Upper lobe of right lung (tissue), 1 donor: Measurements from ENCODE around the gene RCC2. TPM values are rescaled to one million over a fixed set of nuclear protein-coding genes. Genes with fewer than 3 reads are reported as not detected.

Source experiments
- ATAC-seq: fragments of 200-7000 bp; cut with Tn5 transposase; one replicate; pipeline ENCODE4 v1.9.1; 2020; ENCODE audit warnings: mild to moderate bottlenecking, moderate library complexity
- DNase-seq: peaks from one replicate; pipeline ENCODE4 v3.0.0-alpha.2; 2020
- H3K27ac ChIP-seq: fragments of 200-600 bp; one replicate; pipeline ENCODE4 v1.8.0; 2022
- H3K27me3 ChIP-seq: fragments of 200-600 bp; one replicate; pipeline ENCODE4 v1.8.0; 2022; ENCODE audit warnings: mild to moderate bottlenecking
- H3K36me3 ChIP-seq: fragments of 200-600 bp; one replicate; pipeline ENCODE4 v1.8.0; 2022
- H3K4me1 ChIP-seq: fragments of 200-600 bp; one replicate; pipeline ENCODE4 v1.8.0; 2022
- H3K4me3 ChIP-seq: fragments of 200-600 bp; one replicate; pipeline ENCODE4 v1.8.0; 2022; ENCODE audit warnings: mild to moderate bottlenecking
- H3K9me3 ChIP-seq: fragments of 200-600 bp; one replicate; pipeline ENCODE4 v1.8.0; 2022
- CTCF ChIP-seq: fragments of 200-600 bp; IDR thresholded peaks from one replicate; pipeline ENCODE4 v1.8.0; 2022; ENCODE audit warnings: antibody characterized with exemption
- intact Hi-C: fragments of 100-400 bp; cut with DNase I; formaldehyde crosslinking; loops from one replicate; pipeline ENCODE4 v1.11.0; 2022
- total RNA-seq: library from RNA; stranded (reverse); fragmentation: NEBNext Ultra II Directional; extraction: Animal tissue kit (Norgen Biotek cat#: 25700); gene quantifications from one replicate; pipeline ENCODE4 v1.2.1, GENCODE V29; 2021
- donor health status: DM: no; HTN: yes; CAD: no; lungs with severe emphysema.

Gene RCC2
- total RNA-seq, 1 donor from 2014 or later, result 48.6 TPM

- TF ChIP-seq CTCF, result no peak
- no peaks in the 10 kb centered on the region for H3K36me3 ChIP-seq
- H3K9me3 ChIP-seq, result no peaks in the 10 kb centered on the region
- intact Hi-C loops, result no loop called here
- no peaks in the 10 kb centered on the region for H3K4me1 ChIP-seq
- peaks cover 51% of the 10 kb centered on the region for H3K27me3 ChIP-seq
- H3K27ac ChIP-seq, result no peak overlapping the region
- ATAC-seq (peak; percentile 66), DNase-seq (no peak)
- H3K4me3 ChIP-seq, result no peak overlapping the region
Observed at GRCh38 chr1:17365293-17365692, 74.2 kb downstream of the RCC2 start.

GRCh38 chr1:17363771-17364170 is 75.7 kb downstream of the RCC2 start:
- no peaks in the 10 kb centered on the region for H3K9me3 ChIP-seq
- ATAC-seq, result no peak
- H3K4me3 ChIP-seq, result no peak overlapping the region
- intact Hi-C loops, result no loop called here
- DNase-seq, result no peak
- H3K27ac ChIP-seq, result no peak overlapping the region
- H3K27me3 ChIP-seq, result peaks cover 40% of the 10 kb centered on the region
- no peaks in the 10 kb centered on the region for H3K4me1 ChIP-seq
- no peak for TF ChIP-seq CTCF
- H3K36me3 ChIP-seq, result no peaks in the 10 kb centered on the region

GRCh38 chr1:17363351-17363750 is 76.1 kb downstream of the RCC2 start:
- H3K4me1 ChIP-seq, result no peaks in the 10 kb centered on the region
- intact Hi-C loops, result no loop called here
- H3K27me3 ChIP-seq, result peaks cover 38% of the 10 kb centered on the region
- no peak for TF ChIP-seq CTCF
- H3K36me3 ChIP-seq, result no peaks in the 10 kb centered on the region
- DNase-seq, result no peak
- no peak for ATAC-seq
- no peak overlapping the region for H3K4me3 ChIP-seq
- H3K9me3 ChIP-seq, result no peaks in the 10 kb centered on the region
- H3K27ac ChIP-seq, result no peak overlapping the region

GRCh38 chr1:17361687-17362086 is 77.8 kb downstream of the RCC2 start:
- H3K4me3 ChIP-seq, result no peak overlapping the region
- TF ChIP-seq CTCF, result no peak
- H3K27ac ChIP-seq, result no peak overlapping the region
- H3K4me1 ChIP-seq, result no peaks in the 10 kb centered on the region
- peaks cover 27% of the 10 kb centered on the region for H3K27me3 ChIP-seq
- H3K36me3 ChIP-seq, result no peaks in the 10 kb centered on the region
- DNase-seq (no peak), ATAC-seq (no peak)
- intact Hi-C loops, result no loop called here
- H3K9me3 ChIP-seq, result no peaks in the 10 kb centered on the region

- Histone ChIP-seq H3K4me3 (no peak overlapping the region), H3K27ac (no peak overlapping the region), H3K36me3 (no peaks in the 10 kb centered on the region), H3K27me3 (peaks cover 18% of the 10 kb centered on the region), H3K4me1 (no peaks in the 10 kb centered on the region), H3K9me3 (no peaks in the 10 kb centered on the region)
- DNase-seq (no peak), ATAC-seq (no peak)
- TF ChIP-seq CTCF, result no peak
- intact Hi-C loops, result no loop called here
Observed at GRCh38 chr1:17360272-17360956, 79.1 kb downstream of the RCC2 start.

GRCh38 chr1:17359808-17360207 is 79.7 kb downstream of the RCC2 start:
- no peak for ATAC-seq
- H3K9me3 ChIP-seq, result no peaks in the 10 kb centered on the region
- DNase-seq, result no peak
- H3K4me1 ChIP-seq, result no peaks in the 10 kb centered on the region
- no peaks in the 10 kb centered on the region for H3K36me3 ChIP-seq
- H3K27me3 ChIP-seq, result peaks cover 18% of the 10 kb centered on the region
- no peak for TF ChIP-seq CTCF
- no peak overlapping the region for H3K4me3 ChIP-seq
- intact Hi-C loops, result no loop called here
- no peak overlapping the region for H3K27ac ChIP-seq
